GM23338 (cell line): Measurements from ENCODE around the gene TBL3. TPM values are rescaled to one million over a fixed set of nuclear protein-coding genes. Genes with fewer than 3 reads are reported as not detected.

Experiments
- ATAC-seq: fragments of 200-7000 bp; cut with Tn5 transposase; 3 replicates; pipeline ENCODE4 v1.9.1; 2020
- DNase-seq: peaks from one replicate; pipeline ENCODE4 v3.0.0-alpha.2; 2015; ENCODE audit warnings: low spot score
- H2AFZ ChIP-seq: fragments of 200-600 bp; sonication (generic); 2 replicates; pipeline ENCODE4 v1.8.0; 2016; ENCODE audit warnings: antibody characterized with exemption, mild to moderate bottlenecking, moderate library complexity
- H3F3A ChIP-seq: fragments of 200-600 bp; sonication (generic); replicated peaks from 2 replicates; pipeline ENCODE4 v1.8.0; 2017; ENCODE audit warnings: antibody characterized with exemption, mixed run types, low read depth
- H3K27ac ChIP-seq: fragments of 200-600 bp; sonication (generic); 2 replicates; pipeline ENCODE4 v1.6.1; 2016; ENCODE audit warnings: low read depth
- H3K27me3 ChIP-seq: fragments of 200-600 bp; sonication (generic); 2 replicates; pipeline ENCODE4 v1.8.0; 2016; ENCODE audit warnings: mild to moderate bottlenecking, mixed run types, moderate library complexity; ENCODE audit not compliant: insufficient read depth
- H3K36me3 ChIP-seq: fragments of 200-600 bp; sonication (generic); 2 replicates; pipeline ENCODE4 v1.8.0; 2016; ENCODE audit warnings: mild to moderate bottlenecking; ENCODE audit not compliant: insufficient read depth
- H3K4me1 ChIP-seq: fragments of 200-600 bp; sonication (generic); 2 replicates; pipeline ENCODE4 v1.8.0; 2016; ENCODE audit warnings: mild to moderate bottlenecking, moderate library complexity; ENCODE audit not compliant: insufficient read depth
- H3K4me2 ChIP-seq: fragments of 200-600 bp; sonication (generic); 2 replicates; pipeline ENCODE4 v1.7.1; 2017; ENCODE audit warnings: mixed run types
- H3K4me3 ChIP-seq: fragments of 200-600 bp; sonication (generic); 2 replicates; pipeline ENCODE4 v1.6.1; 2016; ENCODE audit warnings: mixed run types
- H3K79me2 ChIP-seq: fragments of 200-600 bp; sonication (generic); replicated peaks from 2 replicates; pipeline ENCODE4 v1.8.0; 2017; ENCODE audit warnings: mild to moderate bottlenecking; ENCODE audit not compliant: insufficient read depth
- H3K9me2 ChIP-seq: fragments of 200-600 bp; sonication (generic); 2 replicates; pipeline ENCODE4 v1.8.0; 2017; ENCODE audit not compliant: insufficient read depth
- H4K20me1 ChIP-seq: fragments of 200-600 bp; sonication (generic); replicated peaks from 2 replicates; pipeline ENCODE4 v1.8.0; 2017; ENCODE audit warnings: mild to moderate bottlenecking; ENCODE audit not compliant: insufficient read depth
- H3K27ac Mint-ChIP-seq: 2 replicates; pipeline ENCODE4 v1.8.0; 2020; ENCODE audit warnings: inconsistent platforms, mild to moderate bottlenecking, moderate library complexity, mixed read lengths
- H3K27me3 Mint-ChIP-seq: 3 replicates; pipeline ENCODE4 v1.8.0; 2022; ENCODE audit warnings: low read depth, mild to moderate bottlenecking, moderate library complexity, mixed read lengths, inconsistent platforms; ENCODE audit not compliant: insufficient read depth, poor library complexity
- H3K36me3 Mint-ChIP-seq: 3 replicates; pipeline ENCODE4 v1.8.0; 2021; ENCODE audit warnings: low read depth, mild to moderate bottlenecking, inconsistent platforms, moderate library complexity, mixed read lengths
- H3K4me1 Mint-ChIP-seq: 3 replicates; pipeline ENCODE4 v1.8.0; 2020; ENCODE audit warnings: mild to moderate bottlenecking, inconsistent platforms, mixed read lengths
- H3K4me3 Mint-ChIP-seq: 3 replicates; pipeline ENCODE4 v1.8.0; 2021; ENCODE audit warnings: moderate library complexity, mild to moderate bottlenecking, inconsistent platforms, mixed read lengths
- H3K9me3 Mint-ChIP-seq: 3 replicates; pipeline ENCODE4 v1.8.0; 2020; ENCODE audit warnings: moderate library complexity, mild to moderate bottlenecking, inconsistent platforms, mixed read lengths
- NANOG ChIP-seq: IDR thresholded peaks from 2 replicates; pipeline ENCODE4 v1.6.1; 2016; ENCODE audit warnings: antibody characterized with exemption, borderline replicate concordance
- POLR2AphosphoS5 ChIP-seq: IDR thresholded peaks from 2 replicates; pipeline ENCODE4 v1.6.1; 2016; ENCODE audit warnings: antibody characterized with exemption, low read depth
- polyA plus RNA-seq: library from polyadenylated mRNA; unstranded; fragments of >200 nt; fragmentation: Nextera tagmentation; extraction: Ambion mirVana; gene quantifications from 2 replicates; pipeline ENCODE4 v1.2.1, GENCODE V29; 2016
- total RNA-seq: library from RNA; depleted of rRNA; stranded (reverse); fragments of >200 nt; shearing (Covaris generic); gene quantifications from 2 replicates; pipeline ENCODE4 v1.2.3, GENCODE V29; 2014
- TF ChIP-seq, protein P1 (sequence below): fragments of 250-450 bp; sonication (Bioruptor Pico); IDR thresholded peaks from 2 replicates; pipeline ENCODE4 v1.5.0; 2020; ENCODE audit warnings: mild to moderate bottlenecking, moderate library complexity
- TF ChIP-seq, protein P2 (sequence below), 2 experiments: fragments of 200-600 bp in 1 of 2; sonication (generic) in 1 of 2; conservative IDR thresholded peaks; 2 replicates each; pipeline versions ENCODE4 v1.5.1 to v1.6.1; 2016 to 2017; ENCODE audit warnings: antibody characterized with exemption in 2 of 2, low read depth in 2 of 2, mild to moderate bottlenecking in 2 of 2, moderate library complexity in 1 of 2

TBL3 gene
- total and polyA plus RNA-seq, 2 experiments from 2014 or later, result 67.0 to 157 TPM

DNA sequence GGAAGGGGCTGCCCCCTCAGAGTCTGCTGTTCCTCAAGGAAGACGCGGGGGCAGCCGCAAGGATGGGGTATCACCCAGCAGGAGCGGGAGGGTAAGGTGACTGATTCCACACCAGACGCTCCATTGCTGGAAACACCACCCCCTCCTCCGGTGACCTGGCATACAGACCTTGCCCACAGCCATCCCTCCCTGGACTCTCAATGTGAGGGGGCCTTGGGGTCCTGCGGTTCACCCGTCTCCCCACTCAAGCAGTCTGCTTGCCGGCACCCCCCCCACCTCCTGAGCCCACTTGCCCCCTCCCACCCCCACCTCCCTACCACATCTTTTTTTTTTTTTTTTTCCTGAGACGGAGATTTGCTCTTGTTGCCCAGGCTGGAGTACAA is 41.5 kb upstream of the TBL3 start (continued):
- TF ChIP-seq, protein P1, sequence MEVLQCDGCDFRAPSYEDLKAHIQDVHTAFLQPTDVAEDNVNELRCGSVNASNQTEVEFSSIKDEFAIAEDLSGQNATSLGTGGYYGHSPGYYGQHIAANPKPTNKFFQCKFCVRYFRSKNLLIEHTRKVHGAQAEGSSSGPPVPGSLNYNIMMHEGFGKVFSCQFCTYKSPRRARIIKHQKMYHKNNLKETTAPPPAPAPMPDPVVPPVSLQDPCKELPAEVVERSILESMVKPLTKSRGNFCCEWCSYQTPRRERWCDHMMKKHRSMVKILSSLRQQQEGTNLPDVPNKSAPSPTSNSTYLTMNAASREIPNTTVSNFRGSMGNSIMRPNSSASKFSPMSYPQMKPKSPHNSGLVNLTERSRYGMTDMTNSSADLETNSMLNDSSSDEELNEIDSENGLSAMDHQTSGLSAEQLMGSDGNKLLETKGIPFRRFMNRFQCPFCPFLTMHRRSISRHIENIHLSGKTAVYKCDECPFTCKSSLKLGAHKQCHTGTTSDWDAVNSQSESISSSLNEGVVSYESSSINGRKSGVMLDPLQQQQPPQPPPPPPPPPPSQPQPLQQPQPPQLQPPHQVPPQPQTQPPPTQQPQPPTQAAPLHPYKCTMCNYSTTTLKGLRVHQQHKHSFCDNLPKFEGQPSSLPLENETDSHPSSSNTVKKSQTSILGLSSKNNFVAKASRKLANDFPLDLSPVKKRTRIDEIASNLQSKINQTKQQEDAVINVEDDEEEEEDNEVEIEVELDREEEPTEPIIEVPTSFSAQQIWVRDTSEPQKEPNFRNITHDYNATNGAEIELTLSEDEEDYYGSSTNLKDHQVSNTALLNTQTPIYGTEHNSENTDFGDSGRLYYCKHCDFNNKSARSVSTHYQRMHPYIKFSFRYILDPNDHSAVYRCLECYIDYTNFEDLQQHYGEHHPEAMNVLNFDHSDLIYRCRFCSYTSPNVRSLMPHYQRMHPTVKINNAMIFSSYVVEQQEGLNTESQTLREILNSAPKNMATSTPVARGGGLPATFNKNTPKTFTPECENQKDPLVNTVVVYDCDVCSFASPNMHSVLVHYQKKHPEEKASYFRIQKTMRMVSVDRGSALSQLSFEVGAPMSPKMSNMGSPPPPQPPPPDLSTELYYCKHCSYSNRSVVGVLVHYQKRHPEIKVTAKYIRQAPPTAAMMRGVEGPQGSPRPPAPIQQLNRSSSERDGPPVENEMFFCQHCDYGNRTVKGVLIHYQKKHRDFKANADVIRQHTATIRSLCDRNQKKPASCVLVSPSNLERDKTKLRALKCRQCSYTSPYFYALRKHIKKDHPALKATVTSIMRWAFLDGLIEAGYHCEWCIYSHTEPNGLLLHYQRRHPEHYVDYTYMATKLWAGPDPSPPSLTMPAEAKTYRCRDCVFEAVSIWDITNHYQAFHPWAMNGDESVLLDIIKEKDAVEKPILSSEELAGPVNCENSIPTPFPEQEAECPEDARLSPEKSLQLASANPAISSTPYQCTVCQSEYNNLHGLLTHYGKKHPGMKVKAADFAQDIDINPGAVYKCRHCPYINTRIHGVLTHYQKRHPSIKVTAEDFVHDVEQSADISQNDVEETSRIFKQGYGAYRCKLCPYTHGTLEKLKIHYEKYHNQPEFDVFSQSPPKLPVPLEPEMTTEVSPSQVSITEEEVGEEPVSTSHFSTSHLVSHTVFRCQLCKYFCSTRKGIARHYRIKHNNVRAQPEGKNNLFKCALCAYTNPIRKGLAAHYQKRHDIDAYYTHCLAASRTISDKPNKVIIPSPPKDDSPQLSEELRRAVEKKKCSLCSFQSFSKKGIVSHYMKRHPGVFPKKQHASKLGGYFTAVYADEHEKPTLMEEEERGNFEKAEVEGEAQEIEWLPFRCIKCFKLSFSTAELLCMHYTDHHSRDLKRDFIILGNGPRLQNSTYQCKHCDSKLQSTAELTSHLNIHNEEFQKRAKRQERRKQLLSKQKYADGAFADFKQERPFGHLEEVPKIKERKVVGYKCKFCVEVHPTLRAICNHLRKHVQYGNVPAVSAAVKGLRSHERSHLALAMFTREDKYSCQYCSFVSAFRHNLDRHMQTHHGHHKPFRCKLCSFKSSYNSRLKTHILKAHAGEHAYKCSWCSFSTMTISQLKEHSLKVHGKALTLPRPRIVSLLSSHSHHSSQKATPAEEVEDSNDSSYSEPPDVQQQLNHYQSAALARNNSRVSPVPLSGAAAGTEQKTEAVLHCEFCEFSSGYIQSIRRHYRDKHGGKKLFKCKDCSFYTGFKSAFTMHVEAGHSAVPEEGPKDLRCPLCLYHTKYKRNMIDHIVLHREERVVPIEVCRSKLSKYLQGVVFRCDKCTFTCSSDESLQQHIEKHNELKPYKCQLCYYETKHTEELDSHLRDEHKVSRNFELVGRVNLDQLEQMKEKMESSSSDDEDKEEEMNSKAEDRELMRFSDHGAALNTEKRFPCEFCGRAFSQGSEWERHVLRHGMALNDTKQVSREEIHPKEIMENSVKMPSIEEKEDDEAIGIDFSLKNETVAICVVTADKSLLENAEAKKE (CRISPR knock-in tag), result no peak
- TF ChIP-seq POLR2AphosphoS5, result no peak

DNA sequence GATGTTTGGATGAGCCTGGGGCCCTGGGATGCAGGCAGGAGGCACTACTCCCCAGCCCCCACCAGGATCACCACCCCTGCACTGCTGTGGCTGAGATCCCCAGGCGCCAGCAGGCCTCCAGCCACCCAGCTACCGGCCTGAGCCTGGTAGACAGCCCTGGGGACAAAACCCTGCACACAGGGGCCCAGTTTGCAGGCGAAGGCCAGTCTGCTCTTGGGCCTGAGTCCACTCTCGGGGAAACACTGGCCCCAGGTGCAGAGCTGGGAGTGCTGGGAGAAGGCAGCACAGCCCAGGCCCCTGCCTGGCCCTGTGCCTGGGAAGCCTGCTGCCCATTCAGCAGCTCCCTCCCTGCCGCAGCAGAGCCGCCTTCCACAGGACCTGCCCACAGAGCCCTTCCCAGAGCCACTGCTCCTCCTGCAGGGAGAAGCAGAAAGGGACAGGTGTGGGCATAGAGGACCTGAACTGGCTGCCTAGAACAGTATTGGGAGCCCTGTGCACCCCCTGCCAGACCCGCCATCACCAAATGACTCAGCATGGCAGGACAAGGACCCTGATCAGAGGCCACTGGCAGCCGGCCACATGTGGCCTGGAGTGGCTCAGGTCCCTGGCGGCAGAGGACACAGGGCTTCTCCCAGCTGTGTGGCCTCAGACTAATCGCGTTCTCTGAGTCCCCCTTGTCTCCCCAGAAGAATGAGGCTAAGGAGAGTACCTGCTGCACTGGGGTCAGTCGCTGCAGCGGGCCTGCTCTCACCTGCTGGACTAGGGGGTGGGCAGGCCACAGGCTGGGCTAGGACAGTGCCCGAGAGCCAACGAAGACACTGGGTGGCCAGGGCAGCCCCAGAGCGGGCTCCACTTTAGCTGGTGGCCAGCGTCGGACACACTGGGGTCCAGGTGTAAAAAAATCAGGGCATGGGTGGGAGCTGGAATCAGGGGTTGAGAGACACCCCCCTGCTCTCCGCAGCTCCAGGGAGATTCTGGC is 39.5 kb upstream of the TBL3 start:
- Histone ChIP-seq H3K9me2 (no peaks in the 10 kb centered on the region), H2AFZ (peak overlapping the region; percentile 52; the same call in 1 of the 2 replicates), H3K79me2 (no peaks in the 10 kb centered on the region), H3K27me3 (peaks cover 24% of the 10 kb centered on the region), H3K27ac (no peak overlapping the region), H3K4me2 (no peak overlapping the region), H3F3A (no peaks in the 10 kb centered on the region), H3K36me3 (no peaks in the 10 kb centered on the region), H3K4me1 (0 out of 2 replicates have a peak, but pooled peaks cover 2% of the 10 kb centered on the region), H4K20me1 (no peaks in the 10 kb centered on the region), H3K4me3 (no peak overlapping the region)
- H3K9me3 Mint-ChIP-seq, result no peaks in the 10 kb centered on the region
- TF ChIP-seq, protein P2, sequence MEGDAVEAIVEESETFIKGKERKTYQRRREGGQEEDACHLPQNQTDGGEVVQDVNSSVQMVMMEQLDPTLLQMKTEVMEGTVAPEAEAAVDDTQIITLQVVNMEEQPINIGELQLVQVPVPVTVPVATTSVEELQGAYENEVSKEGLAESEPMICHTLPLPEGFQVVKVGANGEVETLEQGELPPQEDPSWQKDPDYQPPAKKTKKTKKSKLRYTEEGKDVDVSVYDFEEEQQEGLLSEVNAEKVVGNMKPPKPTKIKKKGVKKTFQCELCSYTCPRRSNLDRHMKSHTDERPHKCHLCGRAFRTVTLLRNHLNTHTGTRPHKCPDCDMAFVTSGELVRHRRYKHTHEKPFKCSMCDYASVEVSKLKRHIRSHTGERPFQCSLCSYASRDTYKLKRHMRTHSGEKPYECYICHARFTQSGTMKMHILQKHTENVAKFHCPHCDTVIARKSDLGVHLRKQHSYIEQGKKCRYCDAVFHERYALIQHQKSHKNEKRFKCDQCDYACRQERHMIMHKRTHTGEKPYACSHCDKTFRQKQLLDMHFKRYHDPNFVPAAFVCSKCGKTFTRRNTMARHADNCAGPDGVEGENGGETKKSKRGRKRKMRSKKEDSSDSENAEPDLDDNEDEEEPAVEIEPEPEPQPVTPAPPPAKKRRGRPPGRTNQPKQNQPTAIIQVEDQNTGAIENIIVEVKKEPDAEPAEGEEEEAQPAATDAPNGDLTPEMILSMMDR (conservative IDR thresholded peaks at IDR 0.05; ENCODE audit: low read depth in 2 of 2), result peak; percentile 28 to 64; a peak in 3 of 4 replicates
- TF ChIP-seq NANOG, result no peak
- H3K36me3 Mint-ChIP-seq, result no peaks in the 10 kb centered on the region; the same call in 2 of the 3 replicates
- H3K27me3 Mint-ChIP-seq, result peaks cover 26% of the 10 kb centered on the region
- ATAC-seq, result peak; percentile 45
- H3K4me3 Mint-ChIP-seq, result no peak overlapping the region
- H3K27ac Mint-ChIP-seq, result no peak overlapping the region
- 0 out of 3 replicates have a peak, but pooled peaks cover 7% of the 10 kb centered on the region for H3K4me1 Mint-ChIP-seq
- DNase-seq, result peak; percentile 72
